Aorta (tissue), 5 donors: Measurements from ENCODE around the gene UBE4A. TPM values are rescaled to one million over a fixed set of nuclear protein-coding genes. Genes with fewer than 3 reads are reported as not detected.

Experiments used
- ATAC-seq: fragments of 200-7000 bp; cut with Tn5 transposase; one replicate; pipeline ENCODE4 v1.9.1; 2022; ENCODE audit warnings: moderate library complexity; ENCODE audit not compliant: low FRiP score
- DNase-seq, 2 donors: peaks; one replicate each; pipeline ENCODE4 v3.0.0-alpha.2; 2020
- H3K27ac ChIP-seq, 2 donors: one replicate each; pipeline ENCODE4 v1.5.1; 2013; ENCODE audit warnings: low read length in 2 of 2, mild to moderate bottlenecking in 2 of 2, moderate library complexity in 2 of 2, control low read depth in 1 of 2, inconsistent platforms in 1 of 2, low read depth in 1 of 2
- H3K27me3 ChIP-seq, 2 donors: one replicate each; pipeline ENCODE4 v1.6.1; 2013; ENCODE audit warnings: control low read depth in 1 of 2, low read length in 1 of 2, mild to moderate bottlenecking in 1 of 2, moderate library complexity in 1 of 2; ENCODE audit not compliant: insufficient read depth in 2 of 2, control insufficient read depth in 1 of 2
- H3K36me3 ChIP-seq, 2 donors: one replicate each; pipeline ENCODE4 v1.6.1; 2013; ENCODE audit warnings: control low read depth in 1 of 2, low read length in 1 of 2, mild to moderate bottlenecking in 1 of 2; ENCODE audit not compliant: insufficient read depth in 2 of 2, control insufficient read depth in 1 of 2
- H3K4me1 ChIP-seq, 2 donors: one replicate each; pipeline ENCODE4 v1.6.1; 2013; ENCODE audit warnings: low read length in 2 of 2, control low read depth in 1 of 2, mild to moderate bottlenecking in 1 of 2, moderate library complexity in 1 of 2; ENCODE audit not compliant: insufficient read depth in 2 of 2, control insufficient read depth in 1 of 2
- H3K4me3 ChIP-seq, 2 donors: one replicate each; pipeline ENCODE4 v1.5.1; 2013; ENCODE audit warnings: low read length in 2 of 2, control low read depth in 1 of 2, mild to moderate bottlenecking in 1 of 2
- H3K9me3 ChIP-seq: one replicate; pipeline ENCODE4 v1.6.1; 2013; ENCODE audit warnings: mild to moderate bottlenecking, low read length; ENCODE audit not compliant: control insufficient read depth
- WGBS, 2 donors: extraction: QIAGEN DNeasy Blood & Tissue Kit; methylation state at CpG; one replicate each; pipeline ENCODE4 v1.1.7; 2013; 5-methylcytosine and 5-hydroxymethylcytosine counted together
- intact Hi-C, 2 donors: fragments of 100-400 bp; cut with DNase I; formaldehyde crosslinking; loops; one replicate each; pipeline versions ENCODE4 v1.14.2 to v1.15.0; 2022
- polyA plus RNA-seq, 2 donors: library from polyadenylated mRNA; stranded (reverse); fragments of 200-250 nt; gene quantifications; one replicate each; pipeline ENCODE4 v1.2.3, GENCODE V29; 2013
- total RNA-seq, 2 donors: library from RNA; stranded (reverse); fragmentation: NEBNext Ultra II Directional; extraction: Animal tissue kit (Norgen Biotek cat#: 25700); gene quantifications; one replicate each; pipeline ENCODE4 v1.2.1, GENCODE V29; 2021
- donor health status: healthy with polysubstance abuse.
- donor health status: Bipolar disorder and iron deficiency.
- donor health status: DM: no; HTN: no; CAD: no.
- donor health status: DM: no; HTN: no; CAD: no.
- donor health status: DM: yes; HTN: yes; CAD: no.

The UBE4A gene
- total and polyA plus RNA-seq, 4 donors = 3.3 to 35.2 (median 23.8) TPM

- Histone ChIP-seq H3K4me1 (no peaks in the 10 kb centered on the region), H3K27ac (no peak overlapping the region), H3K36me3 (no peaks in the 10 kb centered on the region), H3K27me3 (no peaks in the 10 kb centered on the region), H3K9me3 (no peaks in the 10 kb centered on the region), H3K4me3 (no peak overlapping the region)
- 73 to 77% methylated on average over 5 of the region's 5 CpGs for WGBS, 2 donors
- intact Hi-C loops = no loop called here
- DNase-seq = no peak
- no peak for ATAC-seq
These were observed 20.0 kb upstream of the UBE4A start for GRCh38 chr11:118339281-118339961.

- Histone ChIP-seq H3K27me3 (no peaks in the 10 kb centered on the region), H3K36me3 (no peaks in the 10 kb centered on the region), H3K27ac (no peak overlapping the region), H3K4me3 (no peak overlapping the region), H3K9me3 (no peaks in the 10 kb centered on the region), H3K4me1 (no peaks in the 10 kb centered on the region)
- intact Hi-C loops = no loop called here
- 86 to 88% methylated on average over 3 of the region's 3 CpGs for WGBS, 2 donors
- DNase-seq = no peak
- ATAC-seq = no peak
These were observed 19.0 kb upstream of the UBE4A start for GRCh38 chr11:118340449-118340848.

GRCh38 chr11:118341261-118341660, 18.1 kb upstream of the UBE4A start:
- intact Hi-C loops = no loop called here

GRCh38 chr11:118341815-118342489, 17.4 kb upstream of the UBE4A start:
- H3K9me3 ChIP-seq = no peaks in the 10 kb centered on the region
- intact Hi-C loops = no loop called here
- H3K27me3 ChIP-seq = no peaks in the 10 kb centered on the region
- ATAC-seq = no peak
- no peaks in the 10 kb centered on the region for H3K36me3 ChIP-seq
- no peak overlapping the region for H3K4me3 ChIP-seq
- no peaks in the 10 kb centered on the region for H3K4me1 ChIP-seq
- H3K27ac ChIP-seq = no peak overlapping the region
- no peak for DNase-seq
- 78 to 82% methylated on average over 5 of the region's 5 CpGs for WGBS, 2 donors

More at GRCh38 chr11:118341261-118341660, 18.1 kb upstream of the UBE4A start:
- Histone ChIP-seq H3K4me1 (no peaks in the 10 kb centered on the region), H3K4me3 (no peak overlapping the region), H3K36me3 (no peaks in the 10 kb centered on the region), H3K9me3 (no peaks in the 10 kb centered on the region), H3K27me3 (no peaks in the 10 kb centered on the region), H3K27ac (no peak overlapping the region)
- WGBS, 2 donors = 94 to 97% methylated on average over 3 of the region's 3 CpGs
- DNase-seq = no peak
- no peak for ATAC-seq

GRCh38 chr11:118342503-118343161, 16.8 kb upstream of the UBE4A start, which contains the start of gene CD3D:
TSS of gene CD3D (minus strand) at chr11:118342705. CDS start at chr11:118342607, 98 bp downstream.
- Histone ChIP-seq H3K27ac (no peak within 1 kb of the TSS), H3K36me3 (no peaks in the 10 kb centered on the region), H3K27me3 (no peaks in the 10 kb centered on the region), H3K4me1 (no peaks in the 10 kb centered on the region), H3K9me3 (no peaks in the 10 kb centered on the region), H3K4me3 (no peak within 1 kb of the TSS)
- no peak for DNase-seq
- WGBS, 2 donors = 78 to 79% methylated on average over 13 of the region's 13 CpGs
- no peak for ATAC-seq
- intact Hi-C loops = no loop called here

- no peaks in the 10 kb centered on the region for H3K27me3 ChIP-seq
- DNase-seq (no peak), ATAC-seq (no peak)
- no peak overlapping the region for H3K27ac ChIP-seq
- no peaks in the 10 kb centered on the region for H3K4me1 ChIP-seq
- no peaks in the 10 kb centered on the region for H3K36me3 ChIP-seq
- H3K4me3 ChIP-seq = no peak overlapping the region
- intact Hi-C loops = no loop called here
- WGBS, 2 donors = 67 to 74% methylated on average over 9 of the region's 9 CpGs
- H3K9me3 ChIP-seq = no peaks in the 10 kb centered on the region
These were observed 16.2 kb upstream of the UBE4A start for GRCh38 chr11:118343248-118343647.

- no peak for ATAC-seq
These were observed 15.4 kb upstream of the UBE4A start, which contains the start of gene CD3G for GRCh38 chr11:118343981-118344515. TSS of gene CD3G (plus strand) at chr11:118344344. CDS start at chr11:118344424, 80 bp downstream.

GRCh38 chr11:118349475-118349874, 9.9 kb upstream of the UBE4A start:
- intact Hi-C loops = no loop called here
- H3K9me3 ChIP-seq = no peaks in the 10 kb centered on the region
- H3K27ac ChIP-seq = no peak overlapping the region
- DNase-seq = no peak
- WGBS, 2 donors = 77 to 79% methylated on average over 6 of the region's 6 CpGs
- H3K36me3 ChIP-seq = no peaks in the 10 kb centered on the region
- H3K27me3 ChIP-seq = peaks cover 0 to 3% of the 10 kb centered on the region in 2 donors
- H3K4me3 ChIP-seq = no peak overlapping the region
- no peak for ATAC-seq
- no peaks in the 10 kb centered on the region for H3K4me1 ChIP-seq

More at GRCh38 chr11:118343981-118344515, 15.4 kb upstream of the UBE4A start, which contains the start of gene CD3G:
- H3K4me3 ChIP-seq = no peak within 1 kb of the TSS
- H3K27ac ChIP-seq = no peak within 1 kb of the TSS
- peaks cover 0 to 3% of the 10 kb centered on the region in 2 donors for H3K27me3 ChIP-seq
- H3K36me3 ChIP-seq = no peaks in the 10 kb centered on the region
- intact Hi-C loops = no loop called here
- 67 to 69% methylated on average over 6 of the region's 6 CpGs for WGBS, 2 donors
- no peaks in the 10 kb centered on the region for H3K4me1 ChIP-seq
- DNase-seq = no peak
- no peaks in the 10 kb centered on the region for H3K9me3 ChIP-seq
